ENCODE measurements around the gene TMED9.

- TF ChIP-seq CTCF (conservative IDR thresholded peaks at IDR 0.05): no peak
- TF ChIP-seq ZFX (IDR thresholded peaks at IDR 0.05): no peak
These were observed 9.1 kb downstream of the TMED9 start for GRCh38 chr5:177601126-177601525.
